ENCODE measurements around the gene DLGAP1. TPM values are rescaled to one million over a fixed set of nuclear protein-coding genes. Genes with fewer than 3 reads are reported as not detected.

Gene DLGAP1
- total and polyA plus RNA-seq, 2 experiments from 2014 or later = 17.0 to 48.5 TPM

- TF ChIP-seq EZH2phosphoT487 (IDR thresholded peaks at IDR 0.05; ENCODE audit: unreplicated experiment) (no peak), ZNF114 (CRISPR knock-in tag; IDR thresholded peaks at IDR 0.05) (no peak), EZH2 (IDR thresholded peaks at IDR 0.05; ENCODE audit: low read depth, unreplicated experiment) (no peak), STAT1 (IDR thresholded peaks at IDR 0.05; ENCODE audit: unreplicated experiment) (no peak), NANOG (IDR thresholded peaks at IDR 0.05; ENCODE audit: borderline replicate concordance) (no peak), POLR2AphosphoS5 (IDR thresholded peaks at IDR 0.05; ENCODE audit: low read depth) (no peak)
Measured at GRCh38 chr18:4351005-4351404, 104.1 kb downstream of the DLGAP1 start (continued).

- Histone ChIP-seq H3K36me3 (ENCODE audit: insufficient read depth) (no peaks in the 10 kb centered on the region), H3K4me2 (peak overlapping the region; percentile 16; the same call in 1 of the 2 replicates), H3K4me1 (ENCODE audit: insufficient read depth) (peaks cover 39% of the 10 kb centered on the region), H4K20me1 (replicated peaks; ENCODE audit: insufficient read depth) (no peaks in the 10 kb centered on the region), H2AFZ (no peak overlapping the region), H3K79me2 (replicated peaks; ENCODE audit: insufficient read depth) (no peaks in the 10 kb centered on the region), H3F3A (replicated peaks; ENCODE audit: low read depth) (no peaks in the 10 kb centered on the region), H3K27me3 (ENCODE audit: insufficient read depth) (no peaks in the 10 kb centered on the region), H3K9me2 (ENCODE audit: insufficient read depth) (peaks cover 4% of the 10 kb centered on the region; the same call in 1 of the 2 replicates), H3K27ac (ENCODE audit: low read depth) (no peak overlapping the region), H3K4me3 (no peak overlapping the region)
- Mint-ChIP-seq H3K4me3 (peak overlapping the region; percentile 43; the same call in 2 of the 3 replicates), H3K9me3 (no peaks in the 10 kb centered on the region), H3K27me3 (ENCODE audit: insufficient read depth, low read depth, poor library complexity) (peaks cover 1% of the 10 kb centered on the region), H3K27ac (peak overlapping the region; percentile 84; the same call in 1 of the 2 replicates), H3K36me3 (ENCODE audit: low read depth) (peaks cover 5% of the 10 kb centered on the region; the same call in 2 of the 3 replicates), H3K4me1 (peaks cover 48% of the 10 kb centered on the region)
- no peak for TF ChIP-seq CREB1 (CRISPR knock-in tag; IDR thresholded peaks at IDR 0.05; ENCODE audit: low read depth)
- TF ChIP-seq NANOG (IDR thresholded peaks at IDR 0.05; ENCODE audit: borderline replicate concordance) = peak; percentile 42; the same call in 1 of the 2 replicates
- ATAC-seq (peak; percentile 69), DNase-seq (ENCODE audit: low spot score) (peak; percentile 35)
Measured at GRCh38 chr18:4335386-4335785, 119.7 kb downstream of the DLGAP1 start.

GRCh38 chr18:4333043-4333442, 122.1 kb downstream of the DLGAP1 start:
- Mint-ChIP-seq H3K27ac (no peak overlapping the region), H3K36me3 (ENCODE audit: low read depth) (peaks cover 5% of the 10 kb centered on the region; the same call in 2 of the 3 replicates), H3K9me3 (no peaks in the 10 kb centered on the region), H3K27me3 (ENCODE audit: insufficient read depth, low read depth, poor library complexity) (peaks cover 1% of the 10 kb centered on the region), H3K4me3 (no peak overlapping the region), H3K4me1 (peaks cover 58% of the 10 kb centered on the region)
- TF ChIP-seq JUNB (IDR thresholded peaks at IDR 0.05; ENCODE audit: unreplicated experiment) (no peak), CREB1 (CRISPR knock-in tag; IDR thresholded peaks at IDR 0.05; ENCODE audit: low read depth) (no peak), EZH2 (IDR thresholded peaks at IDR 0.05; ENCODE audit: low read depth, unreplicated experiment) (no peak), EZH2phosphoT487 (IDR thresholded peaks at IDR 0.05; ENCODE audit: unreplicated experiment) (no peak), POLR2AphosphoS5 (IDR thresholded peaks at IDR 0.05; ENCODE audit: low read depth) (no peak), REST (IDR thresholded peaks at IDR 0.05; ENCODE audit: unreplicated experiment) (no peak)
- H3K4me3 ChIP-seq = no peak overlapping the region
- ATAC-seq (peak; percentile 65), DNase-seq (ENCODE audit: low spot score) (no peak)
- H3K36me3 ChIP-seq (ENCODE audit: insufficient read depth) = no peaks in the 10 kb centered on the region
- H3K27me3 ChIP-seq (ENCODE audit: insufficient read depth) = no peaks in the 10 kb centered on the region
- H4K20me1 ChIP-seq (replicated peaks; ENCODE audit: insufficient read depth) = no peaks in the 10 kb centered on the region
- H3K4me1 ChIP-seq (ENCODE audit: insufficient read depth) = peaks cover 54% of the 10 kb centered on the region
- H3K27ac ChIP-seq (ENCODE audit: low read depth) = no peak overlapping the region
- no peaks in the 10 kb centered on the region for H3K79me2 ChIP-seq (replicated peaks; ENCODE audit: insufficient read depth)
- H2AFZ ChIP-seq = no peak overlapping the region
- H3K9me2 ChIP-seq (ENCODE audit: insufficient read depth) = peaks cover 4% of the 10 kb centered on the region; the same call in 1 of the 2 replicates
- no peaks in the 10 kb centered on the region for H3F3A ChIP-seq (replicated peaks; ENCODE audit: low read depth)
- no peak overlapping the region for H3K4me2 ChIP-seq

All from GM23338 (cell line).